Neural crest cell (in vitro differentiated cells): ENCODE measurements around the gene PLA2G6. TPM values are rescaled to one million over a fixed set of nuclear protein-coding genes. Genes with fewer than 3 reads are reported as not detected.
A peak's percentile ranks its signal among the peaks of the same experiment; 100 is the strongest.

Experiments used
- DNase-seq: peaks from one replicate; pipeline ENCODE4 v3.0.0; 2021; ENCODE audit warnings: low read depth, mixed read lengths, low spot score
- H3K27ac Mint-ChIP-seq: one replicate; pipeline ENCODE4 v1.8.0; 2021; ENCODE audit warnings: mild to moderate bottlenecking, mixed read lengths; ENCODE audit not compliant: unreplicated experiment
- H3K27me3 Mint-ChIP-seq: 2 replicates; pipeline ENCODE4 v1.8.0; 2021; ENCODE audit warnings: low read depth, mild to moderate bottlenecking, mixed read lengths
- H3K36me3 Mint-ChIP-seq: 2 replicates; pipeline ENCODE4 v1.8.0; 2021; ENCODE audit warnings: low read depth, mild to moderate bottlenecking, mixed read lengths
- H3K4me1 Mint-ChIP-seq: 2 replicates; pipeline ENCODE4 v1.8.0; 2021; ENCODE audit warnings: mixed read lengths
- H3K4me3 Mint-ChIP-seq: one replicate; pipeline ENCODE4 v1.8.0; 2021; ENCODE audit warnings: mild to moderate bottlenecking, mixed read lengths
- H3K9me3 Mint-ChIP-seq: 2 replicates; pipeline ENCODE4 v1.8.0; 2021; ENCODE audit warnings: mixed read lengths
- CTCF ChIP-seq: fragments of 200-600 bp; sonication (generic); conservative IDR thresholded peaks from 2 replicates; pipeline ENCODE4 v1.5.0; 2021; ENCODE audit warnings: antibody characterized with exemption, mild to moderate bottlenecking
- total RNA-seq: library from RNA; stranded (reverse); gene quantifications from 2 replicates; pipeline ENCODE4 v1.2.1, GENCODE V29; 2021

PLA2G6 gene
- total RNA-seq, 1 donor from 2014 or later, result 11.0 TPM

GRCh38 chr22:38170469-38170868, 11.2 kb downstream of the PLA2G6 start:
- Mint-ChIP-seq H3K36me3 (peaks cover 2% of the 10 kb centered on the region), H3K27me3 (no peaks in the 10 kb centered on the region), H3K4me1 (peaks cover 12% of the 10 kb centered on the region), H3K9me3 (no peaks in the 10 kb centered on the region), H3K4me3 (no peak overlapping the region), H3K27ac (peak overlapping the region; percentile 57)
- no peak for DNase-seq
- TF ChIP-seq CTCF, result no peak

- Mint-ChIP-seq H3K4me1 (peaks cover 12% of the 10 kb centered on the region), H3K27ac (peak overlapping the region; percentile 75), H3K9me3 (no peaks in the 10 kb centered on the region), H3K27me3 (no peaks in the 10 kb centered on the region), H3K36me3 (peaks cover 2% of the 10 kb centered on the region), H3K4me3 (no peak overlapping the region)
- TF ChIP-seq CTCF, result no peak
- DNase-seq, result no peak
These were observed 12.5 kb downstream of the PLA2G6 start for GRCh38 chr22:38169116-38169515.

GRCh38 chr22:38167988-38168407, 13.6 kb downstream of the PLA2G6 start:
- DNase-seq, result no peak
- H3K4me1 Mint-ChIP-seq, result peaks cover 12% of the 10 kb centered on the region
- TF ChIP-seq CTCF, result no peak
- H3K27me3 Mint-ChIP-seq, result no peaks in the 10 kb centered on the region
- no peaks in the 10 kb centered on the region for H3K9me3 Mint-ChIP-seq
- H3K27ac Mint-ChIP-seq, result no peak overlapping the region
- no peak overlapping the region for H3K4me3 Mint-ChIP-seq
- peaks cover 2% of the 10 kb centered on the region for H3K36me3 Mint-ChIP-seq

GRCh38 chr22:38165922-38166593, 15.6 kb downstream of the PLA2G6 start:
- H3K36me3 Mint-ChIP-seq, result peaks cover 5% of the 10 kb centered on the region
- H3K9me3 Mint-ChIP-seq, result peaks cover 3% of the 10 kb centered on the region
- no peak for TF ChIP-seq CTCF
- no peak overlapping the region for H3K27ac Mint-ChIP-seq
- no peaks in the 10 kb centered on the region for H3K27me3 Mint-ChIP-seq
- no peak for DNase-seq
- peaks cover 7% of the 10 kb centered on the region for H3K4me1 Mint-ChIP-seq
- no peak overlapping the region for H3K4me3 Mint-ChIP-seq

GRCh38 chr22:38164551-38164918, 17.1 kb downstream of the PLA2G6 start:
- no peak overlapping the region for H3K4me3 Mint-ChIP-seq
- no peak for DNase-seq

More at GRCh38 chr22:38164551-38164918, 17.1 kb downstream of the PLA2G6 start:
- TF ChIP-seq CTCF, result no peak
- Mint-ChIP-seq H3K4me1 (peaks cover 4% of the 10 kb centered on the region), H3K27me3 (no peaks in the 10 kb centered on the region), H3K36me3 (peaks cover 5% of the 10 kb centered on the region), H3K27ac (no peak overlapping the region), H3K9me3 (peaks cover 3% of the 10 kb centered on the region)
